GM23338 (cell line): Measurements from ENCODE around the gene ALDH2. TPM values are rescaled to one million over a fixed set of nuclear protein-coding genes. Genes with fewer than 3 reads are reported as not detected.

Experiments
- ATAC-seq: fragments of 200-7000 bp; cut with Tn5 transposase; 3 replicates; pipeline ENCODE4 v1.9.1; 2020
- DNase-seq: peaks from one replicate; pipeline ENCODE4 v3.0.0-alpha.2; 2015; ENCODE audit warnings: low spot score
- H2AFZ ChIP-seq: fragments of 200-600 bp; sonication (generic); 2 replicates; pipeline ENCODE4 v1.8.0; 2016; ENCODE audit warnings: antibody characterized with exemption, mild to moderate bottlenecking, moderate library complexity
- H3F3A ChIP-seq: fragments of 200-600 bp; sonication (generic); replicated peaks from 2 replicates; pipeline ENCODE4 v1.8.0; 2017; ENCODE audit warnings: antibody characterized with exemption, mixed run types, low read depth
- H3K27ac ChIP-seq: fragments of 200-600 bp; sonication (generic); 2 replicates; pipeline ENCODE4 v1.6.1; 2016; ENCODE audit warnings: low read depth
- H3K27me3 ChIP-seq: fragments of 200-600 bp; sonication (generic); 2 replicates; pipeline ENCODE4 v1.8.0; 2016; ENCODE audit warnings: mild to moderate bottlenecking, mixed run types, moderate library complexity; ENCODE audit not compliant: insufficient read depth
- H3K36me3 ChIP-seq: fragments of 200-600 bp; sonication (generic); 2 replicates; pipeline ENCODE4 v1.8.0; 2016; ENCODE audit warnings: mild to moderate bottlenecking; ENCODE audit not compliant: insufficient read depth
- H3K4me1 ChIP-seq: fragments of 200-600 bp; sonication (generic); 2 replicates; pipeline ENCODE4 v1.8.0; 2016; ENCODE audit warnings: mild to moderate bottlenecking, moderate library complexity; ENCODE audit not compliant: insufficient read depth
- H3K4me2 ChIP-seq: fragments of 200-600 bp; sonication (generic); 2 replicates; pipeline ENCODE4 v1.7.1; 2017; ENCODE audit warnings: mixed run types
- H3K4me3 ChIP-seq: fragments of 200-600 bp; sonication (generic); 2 replicates; pipeline ENCODE4 v1.6.1; 2016; ENCODE audit warnings: mixed run types
- H3K79me2 ChIP-seq: fragments of 200-600 bp; sonication (generic); replicated peaks from 2 replicates; pipeline ENCODE4 v1.8.0; 2017; ENCODE audit warnings: mild to moderate bottlenecking; ENCODE audit not compliant: insufficient read depth
- H3K9me2 ChIP-seq: fragments of 200-600 bp; sonication (generic); 2 replicates; pipeline ENCODE4 v1.8.0; 2017; ENCODE audit not compliant: insufficient read depth
- H4K20me1 ChIP-seq: fragments of 200-600 bp; sonication (generic); replicated peaks from 2 replicates; pipeline ENCODE4 v1.8.0; 2017; ENCODE audit warnings: mild to moderate bottlenecking; ENCODE audit not compliant: insufficient read depth
- H3K27ac Mint-ChIP-seq: 2 replicates; pipeline ENCODE4 v1.8.0; 2020; ENCODE audit warnings: inconsistent platforms, mild to moderate bottlenecking, moderate library complexity, mixed read lengths
- H3K27me3 Mint-ChIP-seq: 3 replicates; pipeline ENCODE4 v1.8.0; 2022; ENCODE audit warnings: low read depth, mild to moderate bottlenecking, moderate library complexity, mixed read lengths, inconsistent platforms; ENCODE audit not compliant: insufficient read depth, poor library complexity
- H3K36me3 Mint-ChIP-seq: 3 replicates; pipeline ENCODE4 v1.8.0; 2021; ENCODE audit warnings: low read depth, mild to moderate bottlenecking, inconsistent platforms, moderate library complexity, mixed read lengths
- H3K4me1 Mint-ChIP-seq: 3 replicates; pipeline ENCODE4 v1.8.0; 2020; ENCODE audit warnings: mild to moderate bottlenecking, inconsistent platforms, mixed read lengths
- H3K4me3 Mint-ChIP-seq: 3 replicates; pipeline ENCODE4 v1.8.0; 2021; ENCODE audit warnings: moderate library complexity, mild to moderate bottlenecking, inconsistent platforms, mixed read lengths
- H3K9me3 Mint-ChIP-seq: 3 replicates; pipeline ENCODE4 v1.8.0; 2020; ENCODE audit warnings: moderate library complexity, mild to moderate bottlenecking, inconsistent platforms, mixed read lengths
- CREB1 ChIP-seq: fragments of 250-450 bp; sonication (Bioruptor Pico); IDR thresholded peaks from 2 replicates; pipeline ENCODE4 v1.5.0; 2020; ENCODE audit warnings: low read depth, mild to moderate bottlenecking, moderate library complexity
- EZH2 ChIP-seq: fragments of 200-600 bp; sonication (generic); IDR thresholded peaks from one replicate; pipeline ENCODE4 v1.8.0; 2017; ENCODE audit warnings: antibody characterized with exemption, mild to moderate bottlenecking, low read depth; ENCODE audit not compliant: unreplicated experiment
- EZH2phosphoT487 ChIP-seq: fragments of 200-600 bp; sonication (generic); IDR thresholded peaks from one replicate; pipeline ENCODE4 v1.8.1; 2018; ENCODE audit warnings: antibody characterized with exemption; ENCODE audit not compliant: unreplicated experiment
- JUNB ChIP-seq: IDR thresholded peaks from one replicate; pipeline ENCODE4 v1.6.1; 2016; ENCODE audit warnings: antibody characterized with exemption; ENCODE audit not compliant: unreplicated experiment
- NANOG ChIP-seq: IDR thresholded peaks from 2 replicates; pipeline ENCODE4 v1.6.1; 2016; ENCODE audit warnings: antibody characterized with exemption, borderline replicate concordance
- STAT1 ChIP-seq: IDR thresholded peaks from one replicate; pipeline ENCODE4 v1.6.1; 2016; ENCODE audit warnings: antibody characterized with exemption; ENCODE audit not compliant: unreplicated experiment
- ZNF114 ChIP-seq: fragments of 250-450 bp; sonication (Bioruptor Pico); IDR thresholded peaks from 2 replicates; pipeline ENCODE4 v1.5.0; 2020; ENCODE audit warnings: mild to moderate bottlenecking, moderate library complexity
- ZNF331 ChIP-seq: fragments of 250-450 bp; sonication (Bioruptor Pico); IDR thresholded peaks from 2 replicates; pipeline ENCODE4 v1.5.0; 2020; ENCODE audit warnings: low read depth, mild to moderate bottlenecking, moderate library complexity
- polyA plus RNA-seq: library from polyadenylated mRNA; unstranded; fragments of >200 nt; fragmentation: Nextera tagmentation; extraction: Ambion mirVana; gene quantifications from 2 replicates; pipeline ENCODE4 v1.2.1, GENCODE V29; 2016
- total RNA-seq: library from RNA; depleted of rRNA; stranded (reverse); fragments of >200 nt; shearing (Covaris generic); gene quantifications from 2 replicates; pipeline ENCODE4 v1.2.3, GENCODE V29; 2014
- TF ChIP-seq, protein P1 (sequence below), 2 experiments: fragments of 200-600 bp in 1 of 2; sonication (generic) in 1 of 2; conservative IDR thresholded peaks; 2 replicates each; pipeline versions ENCODE4 v1.5.1 to v1.6.1; 2016 to 2017; ENCODE audit warnings: antibody characterized with exemption in 2 of 2, low read depth in 2 of 2, mild to moderate bottlenecking in 2 of 2, moderate library complexity in 1 of 2
- TF ChIP-seq, protein P2 (sequence below): IDR thresholded peaks from one replicate; pipeline ENCODE4 v1.6.1; 2018; ENCODE audit warnings: antibody characterized with exemption; ENCODE audit not compliant: unreplicated experiment
- TF ChIP-seq, protein P3 (sequence below): IDR thresholded peaks from 2 replicates; pipeline ENCODE4 v1.6.1; 2016; ENCODE audit warnings: antibody characterized with exemption
- TF ChIP-seq, protein P4 (sequence below): fragments of 250-450 bp; sonication (Bioruptor Pico); IDR thresholded peaks from 2 replicates; pipeline ENCODE4 v1.5.0; 2020; ENCODE audit warnings: mild to moderate bottlenecking, moderate library complexity

ALDH2 gene
- total and polyA plus RNA-seq, 2 experiments from 2014 or later: 14.9 to 50.5 TPM

DNA sequence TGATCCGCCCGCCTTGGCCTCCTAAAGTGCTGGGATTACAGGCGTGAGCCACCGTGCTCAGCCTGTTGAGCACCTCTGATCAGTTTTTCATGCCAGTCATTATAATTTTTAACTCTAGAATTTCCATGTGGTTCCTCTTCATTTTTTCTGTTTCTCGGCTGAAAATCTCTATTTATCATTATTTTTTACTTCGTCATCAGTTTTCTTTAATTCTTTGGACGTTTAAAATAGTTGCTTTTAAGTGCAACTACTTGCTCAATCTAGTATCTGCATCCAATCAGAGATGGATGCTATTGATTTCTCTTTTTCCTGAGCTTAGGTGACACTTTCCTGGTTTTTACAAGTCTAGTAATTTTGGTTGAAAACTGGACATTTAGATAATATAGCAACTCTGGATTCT lies 92.0 kb downstream of the ALDH2 start (continued):
- TF ChIP-seq, protein P1, sequence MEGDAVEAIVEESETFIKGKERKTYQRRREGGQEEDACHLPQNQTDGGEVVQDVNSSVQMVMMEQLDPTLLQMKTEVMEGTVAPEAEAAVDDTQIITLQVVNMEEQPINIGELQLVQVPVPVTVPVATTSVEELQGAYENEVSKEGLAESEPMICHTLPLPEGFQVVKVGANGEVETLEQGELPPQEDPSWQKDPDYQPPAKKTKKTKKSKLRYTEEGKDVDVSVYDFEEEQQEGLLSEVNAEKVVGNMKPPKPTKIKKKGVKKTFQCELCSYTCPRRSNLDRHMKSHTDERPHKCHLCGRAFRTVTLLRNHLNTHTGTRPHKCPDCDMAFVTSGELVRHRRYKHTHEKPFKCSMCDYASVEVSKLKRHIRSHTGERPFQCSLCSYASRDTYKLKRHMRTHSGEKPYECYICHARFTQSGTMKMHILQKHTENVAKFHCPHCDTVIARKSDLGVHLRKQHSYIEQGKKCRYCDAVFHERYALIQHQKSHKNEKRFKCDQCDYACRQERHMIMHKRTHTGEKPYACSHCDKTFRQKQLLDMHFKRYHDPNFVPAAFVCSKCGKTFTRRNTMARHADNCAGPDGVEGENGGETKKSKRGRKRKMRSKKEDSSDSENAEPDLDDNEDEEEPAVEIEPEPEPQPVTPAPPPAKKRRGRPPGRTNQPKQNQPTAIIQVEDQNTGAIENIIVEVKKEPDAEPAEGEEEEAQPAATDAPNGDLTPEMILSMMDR (conservative IDR thresholded peaks at IDR 0.05; ENCODE audit: low read depth in 2 of 2): no peak
- TF ChIP-seq EZH2: no peak
- no peak for TF ChIP-seq NANOG
- TF ChIP-seq ZNF331 (CRISPR knock-in tag): no peak
- TF ChIP-seq JUNB: no peak
- no peak for TF ChIP-seq CREB1 (CRISPR knock-in tag)
- no peak for TF ChIP-seq ZNF114 (CRISPR knock-in tag)
- TF ChIP-seq, protein P2, sequence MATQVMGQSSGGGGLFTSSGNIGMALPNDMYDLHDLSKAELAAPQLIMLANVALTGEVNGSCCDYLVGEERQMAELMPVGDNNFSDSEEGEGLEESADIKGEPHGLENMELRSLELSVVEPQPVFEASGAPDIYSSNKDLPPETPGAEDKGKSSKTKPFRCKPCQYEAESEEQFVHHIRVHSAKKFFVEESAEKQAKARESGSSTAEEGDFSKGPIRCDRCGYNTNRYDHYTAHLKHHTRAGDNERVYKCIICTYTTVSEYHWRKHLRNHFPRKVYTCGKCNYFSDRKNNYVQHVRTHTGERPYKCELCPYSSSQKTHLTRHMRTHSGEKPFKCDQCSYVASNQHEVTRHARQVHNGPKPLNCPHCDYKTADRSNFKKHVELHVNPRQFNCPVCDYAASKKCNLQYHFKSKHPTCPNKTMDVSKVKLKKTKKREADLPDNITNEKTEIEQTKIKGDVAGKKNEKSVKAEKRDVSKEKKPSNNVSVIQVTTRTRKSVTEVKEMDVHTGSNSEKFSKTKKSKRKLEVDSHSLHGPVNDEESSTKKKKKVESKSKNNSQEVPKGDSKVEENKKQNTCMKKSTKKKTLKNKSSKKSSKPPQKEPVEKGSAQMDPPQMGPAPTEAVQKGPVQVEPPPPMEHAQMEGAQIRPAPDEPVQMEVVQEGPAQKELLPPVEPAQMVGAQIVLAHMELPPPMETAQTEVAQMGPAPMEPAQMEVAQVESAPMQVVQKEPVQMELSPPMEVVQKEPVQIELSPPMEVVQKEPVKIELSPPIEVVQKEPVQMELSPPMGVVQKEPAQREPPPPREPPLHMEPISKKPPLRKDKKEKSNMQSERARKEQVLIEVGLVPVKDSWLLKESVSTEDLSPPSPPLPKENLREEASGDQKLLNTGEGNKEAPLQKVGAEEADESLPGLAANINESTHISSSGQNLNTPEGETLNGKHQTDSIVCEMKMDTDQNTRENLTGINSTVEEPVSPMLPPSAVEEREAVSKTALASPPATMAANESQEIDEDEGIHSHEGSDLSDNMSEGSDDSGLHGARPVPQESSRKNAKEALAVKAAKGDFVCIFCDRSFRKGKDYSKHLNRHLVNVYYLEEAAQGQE: no peak
- no peak for TF ChIP-seq EZH2phosphoT487
- no peak for TF ChIP-seq STAT1
- TF ChIP-seq, protein P3, sequence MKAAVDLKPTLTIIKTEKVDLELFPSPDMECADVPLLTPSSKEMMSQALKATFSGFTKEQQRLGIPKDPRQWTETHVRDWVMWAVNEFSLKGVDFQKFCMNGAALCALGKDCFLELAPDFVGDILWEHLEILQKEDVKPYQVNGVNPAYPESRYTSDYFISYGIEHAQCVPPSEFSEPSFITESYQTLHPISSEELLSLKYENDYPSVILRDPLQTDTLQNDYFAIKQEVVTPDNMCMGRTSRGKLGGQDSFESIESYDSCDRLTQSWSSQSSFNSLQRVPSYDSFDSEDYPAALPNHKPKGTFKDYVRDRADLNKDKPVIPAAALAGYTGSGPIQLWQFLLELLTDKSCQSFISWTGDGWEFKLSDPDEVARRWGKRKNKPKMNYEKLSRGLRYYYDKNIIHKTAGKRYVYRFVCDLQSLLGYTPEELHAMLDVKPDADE: no peak

DNA sequence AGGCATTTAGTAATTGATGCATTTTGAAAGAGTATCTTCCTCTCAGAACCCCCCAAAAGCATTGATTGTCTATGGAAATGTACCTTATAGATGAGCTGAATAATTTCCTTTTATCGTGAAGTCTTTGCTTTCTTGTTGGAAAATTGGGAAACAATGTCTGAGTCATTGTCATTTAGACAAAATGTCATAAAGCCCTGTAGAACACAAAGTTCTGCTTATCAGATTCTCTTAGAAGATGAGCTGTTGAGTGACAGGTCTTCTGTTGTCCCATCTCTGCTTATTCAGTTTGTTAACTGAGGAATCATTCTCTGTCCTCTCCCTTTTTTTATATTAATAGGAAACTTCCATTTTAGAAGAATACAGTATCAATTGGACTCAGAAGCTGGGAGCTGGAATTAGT lies 98.2 kb downstream of the ALDH2 start:
- Histone ChIP-seq H3K27ac (peak overlapping the region; percentile 34; the same call in 1 of the 2 replicates), H3K79me2 (peaks cover 64% of the 10 kb centered on the region), H4K20me1 (peaks cover 20% of the 10 kb centered on the region), H3K4me1 (peaks cover 43% of the 10 kb centered on the region), H3K9me2 (no peaks in the 10 kb centered on the region), H2AFZ (no peak overlapping the region), H3K4me3 (no peak overlapping the region), H3K4me2 (no peak overlapping the region), H3K36me3 (no peaks in the 10 kb centered on the region), H3K27me3 (no peaks in the 10 kb centered on the region), H3F3A (peaks cover 17% of the 10 kb centered on the region)
- Mint-ChIP-seq H3K9me3 (no peaks in the 10 kb centered on the region), H3K4me1 (peaks cover 50% of the 10 kb centered on the region), H3K36me3 (peaks cover 29% of the 10 kb centered on the region), H3K27me3 (peaks cover 4% of the 10 kb centered on the region), H3K4me3 (no peak overlapping the region), H3K27ac (no peak overlapping the region)
- TF ChIP-seq, protein P4, sequence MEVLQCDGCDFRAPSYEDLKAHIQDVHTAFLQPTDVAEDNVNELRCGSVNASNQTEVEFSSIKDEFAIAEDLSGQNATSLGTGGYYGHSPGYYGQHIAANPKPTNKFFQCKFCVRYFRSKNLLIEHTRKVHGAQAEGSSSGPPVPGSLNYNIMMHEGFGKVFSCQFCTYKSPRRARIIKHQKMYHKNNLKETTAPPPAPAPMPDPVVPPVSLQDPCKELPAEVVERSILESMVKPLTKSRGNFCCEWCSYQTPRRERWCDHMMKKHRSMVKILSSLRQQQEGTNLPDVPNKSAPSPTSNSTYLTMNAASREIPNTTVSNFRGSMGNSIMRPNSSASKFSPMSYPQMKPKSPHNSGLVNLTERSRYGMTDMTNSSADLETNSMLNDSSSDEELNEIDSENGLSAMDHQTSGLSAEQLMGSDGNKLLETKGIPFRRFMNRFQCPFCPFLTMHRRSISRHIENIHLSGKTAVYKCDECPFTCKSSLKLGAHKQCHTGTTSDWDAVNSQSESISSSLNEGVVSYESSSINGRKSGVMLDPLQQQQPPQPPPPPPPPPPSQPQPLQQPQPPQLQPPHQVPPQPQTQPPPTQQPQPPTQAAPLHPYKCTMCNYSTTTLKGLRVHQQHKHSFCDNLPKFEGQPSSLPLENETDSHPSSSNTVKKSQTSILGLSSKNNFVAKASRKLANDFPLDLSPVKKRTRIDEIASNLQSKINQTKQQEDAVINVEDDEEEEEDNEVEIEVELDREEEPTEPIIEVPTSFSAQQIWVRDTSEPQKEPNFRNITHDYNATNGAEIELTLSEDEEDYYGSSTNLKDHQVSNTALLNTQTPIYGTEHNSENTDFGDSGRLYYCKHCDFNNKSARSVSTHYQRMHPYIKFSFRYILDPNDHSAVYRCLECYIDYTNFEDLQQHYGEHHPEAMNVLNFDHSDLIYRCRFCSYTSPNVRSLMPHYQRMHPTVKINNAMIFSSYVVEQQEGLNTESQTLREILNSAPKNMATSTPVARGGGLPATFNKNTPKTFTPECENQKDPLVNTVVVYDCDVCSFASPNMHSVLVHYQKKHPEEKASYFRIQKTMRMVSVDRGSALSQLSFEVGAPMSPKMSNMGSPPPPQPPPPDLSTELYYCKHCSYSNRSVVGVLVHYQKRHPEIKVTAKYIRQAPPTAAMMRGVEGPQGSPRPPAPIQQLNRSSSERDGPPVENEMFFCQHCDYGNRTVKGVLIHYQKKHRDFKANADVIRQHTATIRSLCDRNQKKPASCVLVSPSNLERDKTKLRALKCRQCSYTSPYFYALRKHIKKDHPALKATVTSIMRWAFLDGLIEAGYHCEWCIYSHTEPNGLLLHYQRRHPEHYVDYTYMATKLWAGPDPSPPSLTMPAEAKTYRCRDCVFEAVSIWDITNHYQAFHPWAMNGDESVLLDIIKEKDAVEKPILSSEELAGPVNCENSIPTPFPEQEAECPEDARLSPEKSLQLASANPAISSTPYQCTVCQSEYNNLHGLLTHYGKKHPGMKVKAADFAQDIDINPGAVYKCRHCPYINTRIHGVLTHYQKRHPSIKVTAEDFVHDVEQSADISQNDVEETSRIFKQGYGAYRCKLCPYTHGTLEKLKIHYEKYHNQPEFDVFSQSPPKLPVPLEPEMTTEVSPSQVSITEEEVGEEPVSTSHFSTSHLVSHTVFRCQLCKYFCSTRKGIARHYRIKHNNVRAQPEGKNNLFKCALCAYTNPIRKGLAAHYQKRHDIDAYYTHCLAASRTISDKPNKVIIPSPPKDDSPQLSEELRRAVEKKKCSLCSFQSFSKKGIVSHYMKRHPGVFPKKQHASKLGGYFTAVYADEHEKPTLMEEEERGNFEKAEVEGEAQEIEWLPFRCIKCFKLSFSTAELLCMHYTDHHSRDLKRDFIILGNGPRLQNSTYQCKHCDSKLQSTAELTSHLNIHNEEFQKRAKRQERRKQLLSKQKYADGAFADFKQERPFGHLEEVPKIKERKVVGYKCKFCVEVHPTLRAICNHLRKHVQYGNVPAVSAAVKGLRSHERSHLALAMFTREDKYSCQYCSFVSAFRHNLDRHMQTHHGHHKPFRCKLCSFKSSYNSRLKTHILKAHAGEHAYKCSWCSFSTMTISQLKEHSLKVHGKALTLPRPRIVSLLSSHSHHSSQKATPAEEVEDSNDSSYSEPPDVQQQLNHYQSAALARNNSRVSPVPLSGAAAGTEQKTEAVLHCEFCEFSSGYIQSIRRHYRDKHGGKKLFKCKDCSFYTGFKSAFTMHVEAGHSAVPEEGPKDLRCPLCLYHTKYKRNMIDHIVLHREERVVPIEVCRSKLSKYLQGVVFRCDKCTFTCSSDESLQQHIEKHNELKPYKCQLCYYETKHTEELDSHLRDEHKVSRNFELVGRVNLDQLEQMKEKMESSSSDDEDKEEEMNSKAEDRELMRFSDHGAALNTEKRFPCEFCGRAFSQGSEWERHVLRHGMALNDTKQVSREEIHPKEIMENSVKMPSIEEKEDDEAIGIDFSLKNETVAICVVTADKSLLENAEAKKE (CRISPR knock-in tag): no peak
- TF ChIP-seq EZH2phosphoT487 (no peak), EZH2 (no peak)
- no peak for DNase-seq
- ATAC-seq: no peak
